Neuronal stem cell (in vitro differentiated cells): ENCODE results near the gene HOPX.

ENCODE experiments used
- DNase-seq: peaks from one replicate; pipeline ENCODE4 v3.0.0-alpha.2; 2013; ENCODE audit warnings: low spot score
- H2AFZ ChIP-seq: one replicate; pipeline ENCODE4 v1.6.1; 2013; ENCODE audit warnings: mild to moderate bottlenecking, low read length, inconsistent platforms
- H2AK5ac ChIP-seq: 2 replicates; pipeline ENCODE4 v1.6.1; 2013; ENCODE audit warnings: low read depth, mild to moderate bottlenecking, inconsistent platforms, low read length, moderate library complexity, mixed read lengths
- H2BK120ac ChIP-seq: 2 replicates; pipeline ENCODE4 v1.6.1; 2013; ENCODE audit warnings: low read depth, mild to moderate bottlenecking, inconsistent platforms, low read length, moderate library complexity, mixed read lengths
- H2BK12ac ChIP-seq: one replicate; pipeline ENCODE4 v1.6.1; 2013; ENCODE audit warnings: low read length, inconsistent platforms
- H2BK15ac ChIP-seq: 2 replicates; pipeline ENCODE4 v1.6.1; 2013; ENCODE audit warnings: mild to moderate bottlenecking, low read length, inconsistent platforms, mixed read lengths
- H2BK5ac ChIP-seq: one replicate; pipeline ENCODE4 v1.6.1; 2013; ENCODE audit warnings: inconsistent platforms, mild to moderate bottlenecking, low read length, moderate library complexity
- H3K14ac ChIP-seq: one replicate; pipeline ENCODE4 v1.6.1; 2013; ENCODE audit warnings: low read length, inconsistent platforms
- H3K18ac ChIP-seq: 2 replicates; pipeline ENCODE4 v1.6.1; 2013; ENCODE audit warnings: low read length, inconsistent platforms
- H3K23ac ChIP-seq: 2 replicates; pipeline ENCODE4 v1.6.1; 2013; ENCODE audit warnings: low read depth, mild to moderate bottlenecking, mixed read lengths, low read length, inconsistent platforms; ENCODE audit not compliant: poor library complexity
- H3K27ac ChIP-seq: replicated peaks from 3 replicates; pipeline ENCODE4 v1.5.1; 2013; ENCODE audit warnings: low read length, inconsistent platforms
- H3K27me3 ChIP-seq, 3 experiments: 2 replicates each; pipeline ENCODE4 v1.6.1; 2013; ENCODE audit warnings: low read length in 3 of 3, mild to moderate bottlenecking in 2 of 3, inconsistent platforms in 1 of 3, low read depth in 1 of 3, mixed read lengths in 1 of 3, moderate library complexity in 1 of 3; ENCODE audit not compliant: control insufficient read depth in 3 of 3, insufficient read depth in 3 of 3
- H3K36me3 ChIP-seq, 2 donors: replicated peaks in 1 of 2; 2 replicates each; pipeline ENCODE4 v1.6.1; 2013; ENCODE audit warnings: low read length in 2 of 2; ENCODE audit not compliant: control insufficient read depth in 2 of 2, insufficient read depth in 2 of 2
- H3K4ac ChIP-seq: 2 replicates; pipeline ENCODE4 v1.6.1; 2013; ENCODE audit warnings: inconsistent platforms, mild to moderate bottlenecking, low read length, moderate library complexity
- H3K4me1 ChIP-seq, 2 donors: 1 replicate in 1 of 2; 2 replicates in 1 of 2; pipeline ENCODE4 v1.6.1; 2013; ENCODE audit warnings: low read length in 2 of 2, low read depth in 1 of 2; ENCODE audit not compliant: control insufficient read depth in 2 of 2, insufficient read depth in 1 of 2
- H3K4me2 ChIP-seq: one replicate; pipeline ENCODE4 v1.6.1; 2013; ENCODE audit warnings: mild to moderate bottlenecking, low read length, inconsistent platforms; ENCODE audit not compliant: insufficient read depth, poor library complexity, severe bottlenecking
- H3K4me3 ChIP-seq, 2 donors: 2 replicates each; pipeline ENCODE4 v1.5.1; 2013; ENCODE audit warnings: low read length in 2 of 2, mild to moderate bottlenecking in 2 of 2, inconsistent platforms in 1 of 2, moderate library complexity in 1 of 2
- H3K79me1 ChIP-seq: one replicate; pipeline ENCODE4 v1.6.1; 2013; ENCODE audit warnings: low read depth, mild to moderate bottlenecking, inconsistent platforms, low read length, moderate library complexity
- H3K9ac ChIP-seq: one replicate; pipeline ENCODE4 v1.6.1; 2013; ENCODE audit warnings: mild to moderate bottlenecking, low read depth, low read length, inconsistent platforms; ENCODE audit not compliant: poor library complexity
- H3K9me3 ChIP-seq, 2 donors: replicated peaks in 1 of 2; 2 replicates each; pipeline versions ENCODE3 to v1.6.1; 2013; ENCODE audit warnings: low read length in 2 of 2, mild to moderate bottlenecking in 2 of 2, inconsistent platforms in 1 of 2, low read depth in 1 of 2, mixed read lengths in 1 of 2, moderate library complexity in 1 of 2; ENCODE audit not compliant: control insufficient read depth in 2 of 2, insufficient read depth in 1 of 2
- H4K8ac ChIP-seq: one replicate; pipeline ENCODE4 v1.6.1; 2013; ENCODE audit warnings: low read depth, mild to moderate bottlenecking, inconsistent platforms, low read length, moderate library complexity
- H4K91ac ChIP-seq: one replicate; pipeline ENCODE4 v1.6.1; 2013; ENCODE audit warnings: low read length, low read depth, mild to moderate bottlenecking, inconsistent platforms; ENCODE audit not compliant: poor library complexity
- WGBS, 2 donors: extraction: QIAGEN DNeasy Blood & Tissue Kit; methylation state at CpG; one replicate each; pipeline ENCODE4 v1.1.7; 2013; ENCODE audit warnings: missing lambda C conversion rate in 2 of 2, mixed read lengths in 1 of 2; ENCODE audit not compliant: insufficient read length in 2 of 2, insufficient replicate concordance in 1 of 2; ENCODE audit errors: extremely low coverage in 2 of 2; 5-methylcytosine and 5-hydroxymethylcytosine counted together

The HOPX gene

GRCh38 chr4:56690393-56690792 lies 9.3 kb upstream of the HOPX start:
- H2BK120ac ChIP-seq, result no peak overlapping the region
- no peak for DNase-seq

DNA sequence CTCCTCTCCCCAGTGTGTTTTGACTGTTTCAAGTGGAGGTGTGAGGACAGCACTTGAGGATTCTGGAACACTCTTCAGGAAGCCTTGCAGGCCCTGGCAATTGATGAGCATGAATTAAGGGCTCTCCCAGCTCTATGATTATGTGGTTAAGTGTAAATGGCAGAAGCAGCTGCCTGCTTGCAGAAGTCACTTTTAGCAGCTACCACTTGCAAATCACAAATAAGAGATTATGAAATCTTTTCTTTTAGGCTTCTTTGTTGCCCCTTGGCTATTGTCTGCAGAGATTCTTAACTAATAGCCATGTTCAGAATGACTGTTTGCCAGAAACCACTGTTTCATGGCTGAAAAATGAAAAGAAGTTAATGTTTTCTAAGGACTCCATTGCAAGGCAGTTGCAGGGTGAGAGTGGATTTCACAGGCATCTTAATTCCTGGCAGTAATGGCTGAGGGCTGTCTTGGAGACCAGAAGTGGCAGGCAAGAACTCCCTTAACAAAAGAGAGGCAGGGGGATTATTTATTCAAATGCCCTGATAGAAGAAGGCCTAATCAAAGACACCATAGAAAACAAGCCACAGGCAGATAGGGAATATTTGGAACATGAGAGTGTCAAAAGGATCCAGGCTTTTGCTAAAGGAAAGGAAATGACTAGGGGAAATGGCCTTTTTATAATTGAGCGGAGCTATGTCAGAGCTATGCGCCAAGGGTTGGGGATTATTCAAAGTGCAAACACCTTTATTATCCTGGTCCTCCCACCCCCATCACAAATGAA lies 8.3 kb upstream of the HOPX start:
- Histone ChIP-seq H3K4ac (no peak overlapping the region), H3K79me1 (no peaks in the 10 kb centered on the region), H3K18ac (no peak overlapping the region), H3K36me3 (no peaks in the 10 kb centered on the region), H3K4me1 (peaks cover 0 to 12% of the 10 kb centered on the region in 2 donors), H2AK5ac (no peak overlapping the region), H3K23ac (no peak overlapping the region), H4K91ac (no peak overlapping the region), H2BK12ac (no peak overlapping the region), H3K27ac (no peak overlapping the region), H3K4me3 (no peak overlapping the region), H4K8ac (no peak overlapping the region), H2AFZ (no peak overlapping the region), H3K27me3 (no peaks in the 10 kb centered on the region), H3K9me3 (no peaks in the 10 kb centered on the region), H3K14ac (no peak overlapping the region), H2BK5ac (no peak overlapping the region), H3K4me2 (no peak overlapping the region), H3K9ac (no peak overlapping the region), H2BK15ac (no peak overlapping the region), H2BK120ac (no peak overlapping the region)
- WGBS, 2 donors, result no CpG with 5 or more reads among the region's 2 CpGs
- DNase-seq, result no peak

More at GRCh38 chr4:56690393-56690792, 9.3 kb upstream of the HOPX start:
- H3K9me3 ChIP-seq, result no peaks in the 10 kb centered on the region
- H3K4me2 ChIP-seq, result no peak overlapping the region
- no peak overlapping the region for H4K91ac ChIP-seq
- no peaks in the 10 kb centered on the region for H3K27me3 ChIP-seq
- H3K36me3 ChIP-seq, result no peaks in the 10 kb centered on the region
- peak overlapping the region; percentile 15 for H2BK15ac ChIP-seq
- no peak overlapping the region for H3K23ac ChIP-seq
- no peak overlapping the region for H3K4ac ChIP-seq
- no peak overlapping the region for H2BK12ac ChIP-seq
- peaks cover 0 to 10% of the 10 kb centered on the region in 2 donors for H3K4me1 ChIP-seq
- H3K9ac ChIP-seq, result no peak overlapping the region
- no peak overlapping the region for H2AK5ac ChIP-seq
- no peak overlapping the region for H2AFZ ChIP-seq
- no peaks in the 10 kb centered on the region for H3K79me1 ChIP-seq
- WGBS, 2 donors, result no CpG with 5 or more reads among the region's 1 CpG
- no peak overlapping the region for H2BK5ac ChIP-seq
- no peak overlapping the region for H4K8ac ChIP-seq
- no peak overlapping the region for H3K18ac ChIP-seq
- no peak overlapping the region for H3K4me3 ChIP-seq
- no peak overlapping the region for H3K14ac ChIP-seq
- H3K27ac ChIP-seq, result no peak overlapping the region

GRCh38 chr4:56688094-56688647 lies 7.1 kb upstream of the HOPX start:
- Histone ChIP-seq H3K27me3 (no peaks in the 10 kb centered on the region), H3K14ac (no peak overlapping the region)

GRCh38 chr4:56686537-56687231 lies 5.6 kb upstream of the HOPX start:
- no peak overlapping the region for H3K9ac ChIP-seq
- H2BK120ac ChIP-seq, result no peak overlapping the region
- no peak overlapping the region for H3K14ac ChIP-seq
- DNase-seq, result no peak
- no peak overlapping the region for H2AFZ ChIP-seq
- WGBS, 2 donors, result no CpG with 5 or more reads among the region's 3 CpGs
- no peak overlapping the region for H3K18ac ChIP-seq
- H3K27me3 ChIP-seq, result peaks cover 0 to 2% (median 0%) of the 10 kb centered on the region in 3 experiments
- H2AK5ac ChIP-seq, result peak overlapping the region; percentile 12
- no peaks in the 10 kb centered on the region for H3K79me1 ChIP-seq
- no peak overlapping the region for H4K8ac ChIP-seq
- peaks cover 0 to 14% of the 10 kb centered on the region in 2 donors for H3K4me1 ChIP-seq
- H3K4ac ChIP-seq, result no peak overlapping the region
- no peak overlapping the region for H3K27ac ChIP-seq
- H4K91ac ChIP-seq, result no peak overlapping the region
- no peak overlapping the region for H2BK15ac ChIP-seq
- H2BK12ac ChIP-seq, result no peak overlapping the region
- no peak overlapping the region for H3K23ac ChIP-seq
- no peak overlapping the region for H3K4me2 ChIP-seq
- no peaks in the 10 kb centered on the region for H3K36me3 ChIP-seq
- H3K9me3 ChIP-seq, result no peaks in the 10 kb centered on the region
- no peak overlapping the region for H3K4me3 ChIP-seq
- H2BK5ac ChIP-seq, result no peak overlapping the region

More at GRCh38 chr4:56688094-56688647, 7.1 kb upstream of the HOPX start:
- Histone ChIP-seq H2BK120ac (no peak overlapping the region), H3K4me1 (peaks cover 0 to 12% of the 10 kb centered on the region in 2 donors), H3K4me3 (no peak overlapping the region), H2BK15ac (no peak overlapping the region), H3K36me3 (no peaks in the 10 kb centered on the region), H3K79me1 (no peaks in the 10 kb centered on the region), H2AFZ (no peak overlapping the region), H3K9me3 (no peaks in the 10 kb centered on the region), H3K4me2 (no peak overlapping the region), H3K27ac (no peak overlapping the region), H3K4ac (no peak overlapping the region), H3K23ac (no peak overlapping the region), H3K9ac (no peak overlapping the region), H4K91ac (no peak overlapping the region), H3K18ac (no peak overlapping the region), H2BK12ac (no peak overlapping the region), H2BK5ac (no peak overlapping the region), H4K8ac (no peak overlapping the region), H2AK5ac (no peak overlapping the region)
- DNase-seq, result no peak
- WGBS, 2 donors, result no CpG with 5 or more reads among the region's 2 CpGs
